ENCODE measurements around the gene MRPS35. TPM values are rescaled to one million over a fixed set of nuclear protein-coding genes. Genes with fewer than 3 reads are reported as not detected.

Gene MRPS35
- total and polyA plus RNA-seq, 2 donors from 2014 or later, result 40.1 to 97.8 TPM

- TF ChIP-seq CTCF (IDR thresholded peaks at IDR 0.05; ENCODE audit: borderline replicate concordance, extremely low read depth, insufficient read depth), result no peak
- Histone ChIP-seq H3K27me3 (ENCODE audit: control insufficient read depth, insufficient read depth, low read length) (no peaks in the 10 kb centered on the region), H3K9me3 (ENCODE audit: control insufficient read depth in 2 of 3, insufficient read depth in 1 of 3, low read length in 3 of 3) (no peaks in the 10 kb centered on the region), H3K9ac (ENCODE audit: low read length in 3 of 3) (no peak overlapping the region), H3K36me3 (ENCODE audit: control insufficient read depth in 2 of 3, insufficient read depth in 3 of 3, low read length in 3 of 3) (peaks cover 0 to 23% (median 5%) of the 10 kb centered on the region in 3 donors), H3K4me1 (ENCODE audit: control insufficient read depth in 2 of 3, insufficient read depth in 2 of 3, low read depth in 1 of 3, low read length in 3 of 3) (no peaks in the 10 kb centered on the region), H3K4me3 (ENCODE audit: low read length in 3 of 3) (no peak overlapping the region), H3K27ac (ENCODE audit: low read depth in 2 of 2, low read length in 2 of 2) (no peak overlapping the region)
- DNase-seq (no peak), FAIRE-seq (no peak)
- intact Hi-C loops (cut with DNase I), result no loop called here
Measured at GRCh38 chr12:27790179-27790578, 79.5 kb downstream of the MRPS35 start.

- FAIRE-seq (no peak), DNase-seq (no peak)
- intact Hi-C loops (cut with DNase I), result no loop called here
- Histone ChIP-seq H3K4me3 (ENCODE audit: low read length in 3 of 3) (no peak overlapping the region), H3K27ac (ENCODE audit: low read depth in 2 of 2, low read length in 2 of 2) (no peak overlapping the region), H3K27me3 (ENCODE audit: control insufficient read depth, insufficient read depth, low read length) (no peaks in the 10 kb centered on the region), H3K36me3 (ENCODE audit: control insufficient read depth in 2 of 3, insufficient read depth in 3 of 3, low read length in 3 of 3) (peaks cover 3 to 28% (median 14%) of the 10 kb centered on the region in 3 donors), H3K4me1 (ENCODE audit: control insufficient read depth in 2 of 3, insufficient read depth in 2 of 3, low read depth in 1 of 3, low read length in 3 of 3) (no peaks in the 10 kb centered on the region), H3K9ac (ENCODE audit: low read length in 3 of 3) (no peak overlapping the region), H3K9me3 (ENCODE audit: control insufficient read depth in 2 of 3, insufficient read depth in 1 of 3, low read length in 3 of 3) (no peaks in the 10 kb centered on the region)
- TF ChIP-seq CTCF (IDR thresholded peaks at IDR 0.05; ENCODE audit: borderline replicate concordance, extremely low read depth, insufficient read depth), result no peak
Measured at GRCh38 chr12:27794818-27795584, 84.4 kb downstream of the MRPS35 start.

GRCh38 chr12:27796128-27796527, 85.5 kb downstream of the MRPS35 start:
- FAIRE-seq, result no peak
- Histone ChIP-seq H3K4me1 (ENCODE audit: control insufficient read depth in 2 of 3, insufficient read depth in 2 of 3, low read depth in 1 of 3, low read length in 3 of 3) (no peaks in the 10 kb centered on the region), H3K4me3 (ENCODE audit: low read length in 3 of 3) (no peak overlapping the region), H3K27me3 (ENCODE audit: control insufficient read depth, insufficient read depth, low read length) (no peaks in the 10 kb centered on the region), H3K36me3 (ENCODE audit: control insufficient read depth in 2 of 3, insufficient read depth in 3 of 3, low read length in 3 of 3) (peaks cover 3 to 28% (median 14%) of the 10 kb centered on the region in 3 donors), H3K9me3 (ENCODE audit: control insufficient read depth in 2 of 3, insufficient read depth in 1 of 3, low read length in 3 of 3) (no peaks in the 10 kb centered on the region), H3K9ac (ENCODE audit: low read length in 3 of 3) (no peak overlapping the region), H3K27ac (ENCODE audit: low read depth in 2 of 2, low read length in 2 of 2) (no peak overlapping the region)
- intact Hi-C loops (cut with DNase I), result no loop called here
- no peak for TF ChIP-seq CTCF (IDR thresholded peaks at IDR 0.05; ENCODE audit: borderline replicate concordance, extremely low read depth, insufficient read depth)
- no peak for DNase-seq

Measured in kidney (tissue), 14 donors.